NCI-H748 (cell line): ENCODE measurements around the gene ITGBL1.

ENCODE experiments used
- DNase-seq: peaks from one replicate; lab custom pipeline; 2025; ENCODE audit not compliant: unreplicated experiment; lab: John Stamatoyannopoulos, UW

The ITGBL1 gene

GRCh38 chr13:101621099-101621498, 168.6 kb downstream of the ITGBL1 start:
- no peak for DNase-seq

GRCh38 chr13:101623470-101624209, 171.2 kb downstream of the ITGBL1 start:
- no peak for DNase-seq

GRCh38 chr13:101624210-101624922, 171.9 kb downstream of the ITGBL1 start:
- DNase-seq = peak; percentile 85

GRCh38 chr13:101624981-101625380, 172.5 kb downstream of the ITGBL1 start:
- DNase-seq = peak; percentile 75

GRCh38 chr13:101626925-101627555, 174.6 kb downstream of the ITGBL1 start:
- DNase-seq = no peak

- peak; percentile 13 for DNase-seq
These were observed 175.1 kb downstream of the ITGBL1 start for GRCh38 chr13:101627556-101627943.

- no peak for DNase-seq
These were observed 176.4 kb downstream of the ITGBL1 start for GRCh38 chr13:101628900-101629299.

- no peak for DNase-seq
These were observed 178.9 kb downstream of the ITGBL1 start for GRCh38 chr13:101631395-101631794.

- DNase-seq = no peak
These were observed 181.7 kb downstream of the ITGBL1 start for GRCh38 chr13:101634142-101634541.

GRCh38 chr13:101639711-101640110, 187.2 kb downstream of the ITGBL1 start:
- no peak for DNase-seq

- DNase-seq = peak; percentile 18
These were observed 188.4 kb downstream of the ITGBL1 start for GRCh38 chr13:101640788-101641400.

GRCh38 chr13:101645871-101646270, 193.4 kb downstream of the ITGBL1 start:
- DNase-seq = no peak

- DNase-seq = no peak
These were observed 195.3 kb downstream of the ITGBL1 start for GRCh38 chr13:101647760-101648159.

GRCh38 chr13:101648766-101649487, 196.5 kb downstream of the ITGBL1 start:
- DNase-seq = no peak

GRCh38 chr13:101649488-101650126, 197.1 kb downstream of the ITGBL1 start:
- DNase-seq = no peak

GRCh38 chr13:101654883-101655282, 202.4 kb downstream of the ITGBL1 start:
- no peak for DNase-seq

- DNase-seq = no peak
These were observed 203.0 kb downstream of the ITGBL1 start for GRCh38 chr13:101655435-101655834.

- DNase-seq = no peak
These were observed 208.2 kb downstream of the ITGBL1 start for GRCh38 chr13:101660711-101661110.

- peak; percentile 82 for DNase-seq
These were observed 209.4 kb downstream of the ITGBL1 start for GRCh38 chr13:101661839-101662238.

- DNase-seq = no peak
These were observed 221.1 kb downstream of the ITGBL1 start for GRCh38 chr13:101673360-101674105.
